ENCODE measurements around the gene PTCD2.

Gene PTCD2

GRCh38 chr5:72307968-72308852 lies 12.0 kb upstream of the PTCD2 start (continued):
- TF ChIP-seq TSHZ1 (tag by site-specific recombination; IDR thresholded peaks at IDR 0.05; ENCODE audit: borderline replicate concordance) (peak; percentile 67), ZBTB17 (tag by site-specific recombination; IDR thresholded peaks at IDR 0.05) (peak; percentile 90), AEBP2 (tag by site-specific recombination; IDR thresholded peaks at IDR 0.05; ENCODE audit: borderline replicate concordance) (no peak), EGR2 (tag by site-specific recombination; IDR thresholded peaks at IDR 0.05; ENCODE audit: low read depth) (peak; percentile 78), HIC1 (tag by site-specific recombination; IDR thresholded peaks at IDR 0.05) (no peak; the same call in none of the 2 replicates), PRDM4 (tag by site-specific recombination; IDR thresholded peaks at IDR 0.05) (peak; percentile 36; the same call in 1 of the 2 replicates), ZNF560 (tag by site-specific recombination; IDR thresholded peaks at IDR 0.05; ENCODE audit: borderline replicate concordance) (no peak), SP2 (tag by site-specific recombination; IDR thresholded peaks at IDR 0.05) (peak; percentile 96), GLIS1 (tag by site-specific recombination; IDR thresholded peaks at IDR 0.05) (peak; percentile 44; the same call in 1 of the 2 replicates), ZNF24 (tag by site-specific recombination; IDR thresholded peaks at IDR 0.05) (peak; percentile 47; the same call in 1 of the 2 replicates), MYNN (tag by site-specific recombination; IDR thresholded peaks at IDR 0.05; ENCODE audit: borderline replicate concordance) (no peak)

GRCh38 chr5:72308853-72309191 lies 11.4 kb upstream of the PTCD2 start:
- Histone ChIP-seq H3K27ac (ENCODE audit: extremely low read depth, low read depth, low read length) (no peak overlapping the region), H3K9me3 (ENCODE audit: control insufficient read depth, insufficient read depth, low read depth, low read length) (no peaks in the 10 kb centered on the region), H3K4me3 (ENCODE audit: low read depth, low read length) (no peak overlapping the region), H3K4me1 (ENCODE audit: control insufficient read depth, insufficient read depth, low read length) (peaks cover 3% of the 10 kb centered on the region; the same call in 1 of the 2 replicates), H3K36me3 (ENCODE audit: control insufficient read depth in 2 of 2, insufficient read depth in 1 of 2, low read length in 2 of 2) (peaks cover 24 to 44% of the 10 kb centered on the region in 2 experiments)
- ChIA-PET POLR2A (interaction anchor here (1.0 to 2.1 kb wide), 4 partner anchors 12 to 202 kb away, joined by 4 to 25 read pairs (median 8); partner anchors contain the start of genes MAP1B, MRPS27 and PTCD2), CTCF (interaction anchor here (0.6 to 3.2 kb wide), 27 partner anchors 10 to 1189 kb away, joined by 3 to 17 read pairs (median 4); partner anchors contain the start of genes MRPS27 and PTCD2)
- TF ChIP-seq ZNF514 (tag by site-specific recombination; IDR thresholded peaks at IDR 0.05) (no peak), ZSCAN18 (tag by site-specific recombination; IDR thresholded peaks at IDR 0.05) (0 out of 2 replicates have a peak, but pooled peaks have one; percentile 12)

Measured in HEK293 (cell line).